Esophagus muscularis mucosa (tissue), 4 donors: ENCODE measurements around the gene EIF3F. TPM values are rescaled to one million over a fixed set of nuclear protein-coding genes. Genes with fewer than 3 reads are reported as not detected.

ENCODE experiments used
- DNase-seq: peaks from one replicate; pipeline ENCODE4 v3.0.0-alpha.2; 2017; ENCODE audit errors: extremely low spot score
- H3K27ac ChIP-seq, 4 donors: fragments of 200-600 bp; sonication (generic); replicated peaks in 1 of 4; 1 replicate in 3 of 4; 2 replicates in 1 of 4; pipeline ENCODE4 v1.5.1; 2016 to 2019; ENCODE audit warnings: mild to moderate bottlenecking in 1 of 4
- H3K27me3 ChIP-seq, 4 donors: fragments of 200-600 bp; sonication (generic); one replicate each; pipeline versions ENCODE4 v1.5.1 to v1.6.0; 2016 to 2019
- H3K36me3 ChIP-seq, 4 donors: fragments of 200-600 bp; sonication (generic); one replicate each; pipeline ENCODE4 v1.5.1; 2016 to 2019
- H3K4me1 ChIP-seq, 4 donors: fragments of 200-600 bp; sonication (generic); one replicate each; pipeline ENCODE4 v1.5.1; 2016 to 2019
- H3K4me3 ChIP-seq, 4 donors: fragments of 200-600 bp; sonication (generic); 1 replicate in 2 of 4; 2 replicates in 2 of 4; pipeline ENCODE4 v1.5.1; 2016 to 2019; ENCODE audit warnings: mild to moderate bottlenecking in 4 of 4, moderate library complexity in 1 of 4
- H3K9me3 ChIP-seq, 4 donors: fragments of 200-600 bp; sonication (generic); 1 replicate in 3 of 4; 2 replicates in 1 of 4; pipeline ENCODE4 v1.5.1; 2016 to 2019
- EP300 ChIP-seq: sonication (generic); formaldehyde crosslinking; IDR thresholded peaks from one replicate; pipeline ENCODE4 v1.6.1; 2017; ENCODE audit warnings: antibody characterized with exemption
- POLR2A ChIP-seq: fragments of 450-650 bp; IDR thresholded peaks from one replicate; pipeline ENCODE4 v1.6.1; 2017; ENCODE audit warnings: antibody characterized with exemption, moderate library complexity, mild to moderate bottlenecking, low read depth
- POLR2AphosphoS5 ChIP-seq, 2 donors: sonication (generic); formaldehyde crosslinking; IDR thresholded peaks; one replicate each; pipeline ENCODE4 v1.6.1; 2017; ENCODE audit warnings: antibody characterized with exemption in 2 of 2
- WGBS: methylation state at CpG from one replicate; pipeline ENCODE4 v1.1.5; 2018; 5-methylcytosine and 5-hydroxymethylcytosine counted together
- intact Hi-C: fragments of 100-400 bp; cut with DNase I; formaldehyde crosslinking; loops from one replicate; pipeline ENCODE4 v1.15.1; 2023
- total RNA-seq, 4 donors: library from RNA; depleted of rRNA; stranded (reverse); fragments of >200 nt; gene quantifications; one replicate each; pipeline versions ENCODE4 v1.1.0 to v1.2.1, GENCODE V29; 2016
- TF ChIP-seq, protein P1 (sequence below), 3 experiments: fragments of 200-600 bp in 2 of 3; fragments of 450-650 bp in 1 of 3; sonication (generic) in 2 of 3; IDR thresholded peaks; one replicate each; pipeline ENCODE4 v1.5.1; 2017 to 2019; ENCODE audit warnings: antibody characterized with exemption in 3 of 3, mild to moderate bottlenecking in 2 of 3, moderate library complexity in 1 of 3

Gene EIF3F
- total RNA-seq, 4 donors from 2014 or later, result 181 to 447 (median 313) TPM

DNA sequence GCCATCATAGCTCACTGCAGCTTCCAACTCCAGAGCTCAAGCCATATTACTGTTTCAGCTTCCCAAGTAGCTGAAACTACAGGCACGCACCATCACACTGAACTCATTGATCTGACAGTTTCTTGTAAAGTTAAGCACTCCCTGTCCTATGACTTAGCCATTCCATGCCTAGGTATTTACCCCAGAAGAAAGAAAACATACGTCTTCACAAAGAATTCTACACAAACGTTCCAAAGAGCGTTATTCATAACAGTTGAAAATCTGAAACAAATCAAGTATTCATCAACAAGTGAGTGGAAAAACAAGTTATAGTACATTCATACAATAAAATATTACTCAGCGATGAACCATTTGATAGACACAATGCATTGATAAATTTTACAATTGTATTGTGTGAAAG, 14.1 kb upstream of the EIF3F start:
- TF ChIP-seq, protein P1, sequence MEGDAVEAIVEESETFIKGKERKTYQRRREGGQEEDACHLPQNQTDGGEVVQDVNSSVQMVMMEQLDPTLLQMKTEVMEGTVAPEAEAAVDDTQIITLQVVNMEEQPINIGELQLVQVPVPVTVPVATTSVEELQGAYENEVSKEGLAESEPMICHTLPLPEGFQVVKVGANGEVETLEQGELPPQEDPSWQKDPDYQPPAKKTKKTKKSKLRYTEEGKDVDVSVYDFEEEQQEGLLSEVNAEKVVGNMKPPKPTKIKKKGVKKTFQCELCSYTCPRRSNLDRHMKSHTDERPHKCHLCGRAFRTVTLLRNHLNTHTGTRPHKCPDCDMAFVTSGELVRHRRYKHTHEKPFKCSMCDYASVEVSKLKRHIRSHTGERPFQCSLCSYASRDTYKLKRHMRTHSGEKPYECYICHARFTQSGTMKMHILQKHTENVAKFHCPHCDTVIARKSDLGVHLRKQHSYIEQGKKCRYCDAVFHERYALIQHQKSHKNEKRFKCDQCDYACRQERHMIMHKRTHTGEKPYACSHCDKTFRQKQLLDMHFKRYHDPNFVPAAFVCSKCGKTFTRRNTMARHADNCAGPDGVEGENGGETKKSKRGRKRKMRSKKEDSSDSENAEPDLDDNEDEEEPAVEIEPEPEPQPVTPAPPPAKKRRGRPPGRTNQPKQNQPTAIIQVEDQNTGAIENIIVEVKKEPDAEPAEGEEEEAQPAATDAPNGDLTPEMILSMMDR (IDR thresholded peaks at IDR 0.05), result no peak
- 87% methylated on average over 5 of the region's 5 CpGs for WGBS
- Histone ChIP-seq H3K4me3 (no peak overlapping the region), H3K27me3 (no peaks in the 10 kb centered on the region), H3K36me3 (no peaks in the 10 kb centered on the region), H3K4me1 (no peaks in the 10 kb centered on the region), H3K9me3 (no peaks in the 10 kb centered on the region), H3K27ac (no peak overlapping the region)
- DNase-seq, result no peak
- intact Hi-C loops, result no loop called here

DNA sequence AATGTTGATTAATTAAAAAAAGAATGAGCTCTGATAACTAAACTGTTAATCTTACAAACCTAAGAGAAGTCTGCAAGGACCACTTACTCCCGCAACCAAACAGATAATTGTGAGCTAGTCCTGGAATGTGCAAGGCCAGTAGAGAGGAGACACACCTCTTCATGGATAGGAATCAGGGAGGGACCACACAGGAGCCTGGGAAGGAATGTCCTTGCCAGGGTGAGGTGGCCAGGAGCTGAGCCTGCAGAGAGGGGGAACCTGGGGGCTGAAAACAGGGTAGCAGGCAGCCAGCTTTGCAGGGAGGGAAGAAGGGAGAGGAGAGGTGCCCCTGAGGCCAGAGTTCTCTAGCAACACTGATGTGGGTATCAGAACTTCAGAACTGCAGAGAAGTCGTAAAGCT, 12.5 kb upstream of the EIF3F start:
- no peaks in the 10 kb centered on the region for H3K36me3 ChIP-seq
- WGBS, result 85% methylated on average over 2 of the region's 2 CpGs
- intact Hi-C loops, result no loop called here
- no peaks in the 10 kb centered on the region for H3K27me3 ChIP-seq
- TF ChIP-seq POLR2AphosphoS5 (IDR thresholded peaks at IDR 0.05), result no peak
- TF ChIP-seq POLR2A, result no peak
- no peak for TF ChIP-seq EP300
- TF ChIP-seq, protein P1 (IDR thresholded peaks at IDR 0.05), result no peak
- no peak overlapping the region for H3K27ac ChIP-seq
- no peak for DNase-seq
- no peaks in the 10 kb centered on the region for H3K4me1 ChIP-seq
- no peaks in the 10 kb centered on the region for H3K9me3 ChIP-seq
- H3K4me3 ChIP-seq, result no peak overlapping the region

GRCh38 chr11:7977232-7977917, 9.8 kb upstream of the EIF3F start:
- no peaks in the 10 kb centered on the region for H3K9me3 ChIP-seq
- no peak overlapping the region for H3K27ac ChIP-seq
- WGBS, result 64% methylated on average over 5 of the region's 5 CpGs
- TF ChIP-seq, protein P1 (IDR thresholded peaks at IDR 0.05), result no peak
- no peak for TF ChIP-seq POLR2AphosphoS5 (IDR thresholded peaks at IDR 0.05)
- no peak for TF ChIP-seq POLR2A
- no peak for TF ChIP-seq EP300
- no peak overlapping the region for H3K4me3 ChIP-seq
- H3K27me3 ChIP-seq, result no peaks in the 10 kb centered on the region
- DNase-seq, result no peak
- intact Hi-C loops, result no loop called here
- H3K4me1 ChIP-seq, result no peaks in the 10 kb centered on the region
- no peaks in the 10 kb centered on the region for H3K36me3 ChIP-seq

DNA sequence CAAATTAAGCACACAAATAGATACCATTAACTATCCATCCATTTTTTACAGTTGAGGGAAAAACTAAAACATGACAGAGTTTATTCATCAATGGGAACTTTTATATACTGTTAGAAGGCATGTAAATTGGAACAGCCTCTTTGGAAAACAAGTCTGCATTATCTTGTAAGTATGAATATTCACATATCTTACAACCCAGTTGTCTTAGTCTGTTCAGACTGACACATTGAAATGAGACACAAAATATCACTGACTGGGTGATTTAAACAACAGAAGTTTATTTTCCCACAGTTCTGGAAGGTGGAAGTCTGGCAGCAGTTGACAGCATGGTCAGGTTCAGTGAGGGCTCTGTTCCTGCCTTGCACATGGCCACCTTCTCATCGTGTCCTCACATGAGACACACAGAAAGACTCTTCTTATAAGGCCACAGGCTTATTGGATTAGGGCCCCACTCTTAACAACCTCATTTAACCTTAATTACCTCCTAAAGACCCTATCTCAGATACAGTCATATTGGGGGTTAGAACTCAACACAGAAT, 5.4 kb upstream of the EIF3F start:
- H3K36me3 ChIP-seq, result no peaks in the 10 kb centered on the region
- WGBS, result 67% methylated on average over 1 of the region's 1 CpG
- intact Hi-C loops, result no loop called here
- H3K27ac ChIP-seq, result no peak overlapping the region
- TF ChIP-seq, protein P1 (IDR thresholded peaks at IDR 0.05), result no peak
- TF ChIP-seq POLR2A, result no peak
- no peak for TF ChIP-seq POLR2AphosphoS5 (IDR thresholded peaks at IDR 0.05)
- TF ChIP-seq EP300, result no peak
- no peaks in the 10 kb centered on the region for H3K9me3 ChIP-seq
- H3K4me3 ChIP-seq, result no peak overlapping the region
- DNase-seq, result no peak
- peaks cover 0 to 11% (median 8%) of the 10 kb centered on the region in 4 donors for H3K4me1 ChIP-seq
- no peaks in the 10 kb centered on the region for H3K27me3 ChIP-seq

DNA sequence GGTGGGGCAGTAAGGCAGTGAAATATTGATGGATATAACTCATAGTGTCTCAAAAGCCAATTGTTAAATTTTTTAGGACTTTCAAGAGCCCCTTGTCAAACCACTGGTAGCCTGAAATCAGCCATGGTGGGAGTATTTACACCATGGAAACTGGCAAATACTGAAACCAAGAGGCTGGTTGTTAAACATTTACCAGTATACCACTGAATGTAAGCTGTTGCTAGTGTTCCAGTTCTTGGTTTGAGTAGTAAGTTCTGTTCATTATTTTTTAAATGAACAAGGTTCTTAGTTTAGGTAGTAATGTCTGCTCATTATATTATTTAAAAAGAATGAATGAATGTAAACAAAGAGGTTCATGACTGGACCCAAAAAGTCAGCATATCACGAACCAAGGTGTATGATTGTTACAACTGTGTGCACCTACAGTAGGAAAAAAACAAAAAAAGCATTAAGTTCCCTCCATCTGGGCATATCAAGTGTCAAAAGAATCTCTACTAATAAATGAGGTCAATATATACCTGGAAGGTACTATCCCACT, 4.5 kb upstream of the EIF3F start:
- Histone ChIP-seq H3K36me3 (no peaks in the 10 kb centered on the region), H3K27me3 (no peaks in the 10 kb centered on the region), H3K27ac (no peak overlapping the region), H3K9me3 (no peaks in the 10 kb centered on the region), H3K4me3 (no peak overlapping the region), H3K4me1 (peaks cover 0 to 13% (median 9%) of the 10 kb centered on the region in 4 donors)
- no peak for DNase-seq
- intact Hi-C loops, result no loop called here
- 89% methylated on average over 1 of the region's 1 CpG for WGBS
- TF ChIP-seq POLR2A, result no peak
- no peak for TF ChIP-seq POLR2AphosphoS5 (IDR thresholded peaks at IDR 0.05)
- TF ChIP-seq EP300, result no peak
- TF ChIP-seq, protein P1 (IDR thresholded peaks at IDR 0.05), result no peak
